HepG2 (cell line): Measurements from ENCODE around the gene FAM184B. TPM values are rescaled to one million over a fixed set of nuclear protein-coding genes. Genes with fewer than 3 reads are reported as not detected.
A peak's percentile ranks its signal among the peaks of the same experiment; 100 is the strongest.

Experiments
- ATAC-seq: fragments of 200-7000 bp; cut with Tn5 transposase; 3 replicates; pipeline ENCODE4 v1.9.1; 2020; ENCODE audit warnings: mild to moderate bottlenecking, moderate library complexity
- BruUV-seq: library from RNA; stranded (reverse); fragments of 400-500 nt; replicated peaks from 2 replicates; lab custom pipeline; 2021; lab: Mats Ljungman, UMichigan
- CTCF ChIA-PET: fragments of 300-600 bp; formaldehyde crosslinking; extraction: SDS; loops from one replicate; lab custom pipeline; 2021; ENCODE audit warnings: low total read pairs, inconsistent platforms, low intra/inter-chr PET ratio; lab: Yijun Ruan, JAX
- POLR2A ChIA-PET: fragments of 350-600 bp; sonication (Branson Sonifier 250); formaldehyde crosslinking; loops from one replicate; lab custom pipeline; 2020; ENCODE audit warnings: antibody characterized with exemption, inconsistent platforms; lab: Yijun Ruan, JAX
- DNase-seq: peaks from one replicate; pipeline ENCODE4 v3.0.0-alpha.2; 2015; ENCODE audit warnings: low spot score
- FAIRE-seq: peaks from 3 replicates; lab custom pipeline; 2011; peaks lifted over from hg19 to GRCh38; lab: Jason Lieb, UNC
- H2AFZ ChIP-seq: one replicate; pipeline ENCODE4 v1.6.1; 2011; ENCODE audit warnings: low read length, inconsistent platforms
- H3K27ac ChIP-seq: fragments of 300-600 bp; 3 replicates; pipeline ENCODE4 v1.8.0; 2011; ENCODE audit warnings: mixed run types, mild to moderate bottlenecking, mixed read lengths, low read length, inconsistent platforms; ENCODE audit not compliant: insufficient read depth; ENCODE audit errors: extremely low read length
- H3K27me3 ChIP-seq, 2 experiments: fragments of 200-600 bp in 1 of 2; 2 replicates in 1 of 2; 3 replicates in 1 of 2; pipeline versions ENCODE4 v1.6.0 to v1.8.0; 2011; ENCODE audit warnings: low read length in 2 of 2, mild to moderate bottlenecking in 2 of 2, moderate library complexity in 2 of 2, inconsistent platforms in 1 of 2; ENCODE audit not compliant: insufficient read depth in 2 of 2, control insufficient read depth in 1 of 2
- H3K36me3 ChIP-seq, 2 experiments: fragments of 200-600 bp in 1 of 2; replicated peaks in 1 of 2; 2 replicates in 1 of 2; 3 replicates in 1 of 2; pipeline versions ENCODE4 v1.5.1 to v1.8.0; 2011; ENCODE audit warnings: low read length in 2 of 2, inconsistent platforms in 1 of 2; ENCODE audit not compliant: insufficient read depth in 2 of 2, control insufficient read depth in 1 of 2
- H3K4me1 ChIP-seq: 2 replicates; pipeline ENCODE4 v1.5.1; 2012; ENCODE audit warnings: low read length, inconsistent platforms; ENCODE audit not compliant: insufficient read depth
- H3K4me2 ChIP-seq: 2 replicates; pipeline ENCODE4 v1.6.0; 2011; ENCODE audit warnings: low read depth, low read length, inconsistent platforms
- H3K4me3 ChIP-seq, 3 experiments: fragments of 200-600 bp in 1 of 3; sonication (generic), shearing (Covaris generic) in 1 of 3; replicated peaks in 1 of 3; 2 replicates each; pipeline ENCODE4 v1.5.1; 2011 to 2016; ENCODE audit warnings: low read length in 3 of 3, inconsistent platforms in 2 of 3, low read depth in 2 of 3, mild to moderate bottlenecking in 2 of 3, control low read depth in 1 of 3, mixed read lengths in 1 of 3; ENCODE audit not compliant: insufficient read depth in 1 of 3
- H3K79me2 ChIP-seq: one replicate; pipeline ENCODE4 v1.6.1; 2011; ENCODE audit warnings: low read length, inconsistent platforms; ENCODE audit not compliant: insufficient read depth
- H3K9ac ChIP-seq: 2 replicates; pipeline ENCODE4 v1.6.0; 2011; ENCODE audit warnings: mild to moderate bottlenecking, low read depth, low read length, inconsistent platforms; ENCODE audit not compliant: insufficient read depth
- H3K9me3 ChIP-seq: 2 replicates; pipeline ENCODE4 v1.5.1; 2012; ENCODE audit warnings: mild to moderate bottlenecking, low read length
- H4K20me1 ChIP-seq: 2 replicates; pipeline ENCODE4 v1.6.0; 2011; ENCODE audit warnings: inconsistent platforms, mild to moderate bottlenecking, low read length, moderate library complexity; ENCODE audit not compliant: insufficient read depth
- ARHGAP35 ChIP-seq: sonication (generic); formaldehyde crosslinking; IDR thresholded peaks from 2 replicates; pipeline ENCODE4 v1.9.0; 2022; ENCODE audit warnings: mild to moderate bottlenecking, inconsistent platforms, moderate library complexity, missing genetic modification reagents, borderline replicate concordance
- CREB1 ChIP-seq, 2 experiments: fragments of 450-650 bp in 1 of 2; IDR thresholded peaks; 2 replicates each; pipeline ENCODE4 v1.6.1; 2016 to 2017; ENCODE audit warnings: control low read depth in 1 of 2, mild to moderate bottlenecking in 1 of 2, missing compliant biosample characterization in 1 of 2, missing genetic modification characterization in 1 of 2
- CREM ChIP-seq, 2 experiments: sonication (generic) in 1 of 2; formaldehyde crosslinking in 1 of 2; IDR thresholded peaks; 2 replicates each; pipeline versions ENCODE4 v1.4.0 to v1.6.1; 2016 to 2020; ENCODE audit warnings: antibody characterized with exemption in 1 of 2, mild to moderate bottlenecking in 1 of 2, missing genetic modification reagents in 1 of 2
- GLI4 ChIP-seq: sonication (generic); formaldehyde crosslinking; IDR thresholded peaks from 2 replicates; pipeline ENCODE4 v1.5.1; 2020; ENCODE audit warnings: missing genetic modification reagents, mild to moderate bottlenecking, moderate library complexity, borderline replicate concordance
- NCOA2 ChIP-seq: sonication (generic); formaldehyde crosslinking; IDR thresholded peaks from 2 replicates; pipeline ENCODE4 v1.8.0; 2022; ENCODE audit warnings: inconsistent platforms
- NFYB ChIP-seq: sonication (generic); formaldehyde crosslinking; IDR thresholded peaks from 2 replicates; pipeline ENCODE4 v1.4.0; 2020; ENCODE audit warnings: missing genetic modification reagents
- POGZ ChIP-seq: sonication (generic); formaldehyde crosslinking; IDR thresholded peaks from 2 replicates; pipeline ENCODE4 v1.4.0; 2020; ENCODE audit warnings: mild to moderate bottlenecking, missing genetic modification reagents
- ZEB1 ChIP-seq: IDR thresholded peaks from 2 replicates; pipeline ENCODE4 v1.6.1; 2012; ENCODE audit warnings: mild to moderate bottlenecking, low read depth, inconsistent platforms; ENCODE audit not compliant: insufficient replicate concordance
- ZNF143 ChIP-seq: sonication (generic); formaldehyde crosslinking; IDR thresholded peaks from 2 replicates; pipeline ENCODE4 v1.4.0; 2020; ENCODE audit warnings: missing genetic modification reagents
- WGBS: methylation state at CpG from one replicate; pipeline ENCODE4 v1.1.6; 2017; ENCODE audit warnings: low lambda C conversion rate; 5-methylcytosine and 5-hydroxymethylcytosine counted together
- in situ Hi-C: cut with HindIII; loops from 2 replicates; pipeline ENCODE4 v1.10.0; 2017; ENCODE audit warnings: low pct_unique_long_range_greater_than_20kb; ENCODE audit not compliant: extremely low pct_ligation_motif_present
- intact Hi-C: fragments of 100-400 bp; cut with micrococcal nuclease; formaldehyde crosslinking; loops from one replicate; pipeline ENCODE4 v1.10.0; 2022; ENCODE audit not compliant: unreplicated experiment
- polyA plus RNA-seq, 8 experiments: library from polyadenylated mRNA; depleted of rRNA in 3 of 8; stranded (reverse) in 7 of 8; unstranded in 1 of 8; fragments of >200 nt; fragmentation: Illumina TruSeq in 4 of 8; extraction: Trizol in 4 of 8; gene quantifications; 2 replicates each; pipeline versions ENCODE4 v1.2.1 to v1.2.3, GENCODE V29; 2011 to 2016; ENCODE audit warnings: low read depth in 4 of 8, missing spikeins in 1 of 8, mixed read lengths in 1 of 8; ENCODE audit not compliant: insufficient read depth in 1 of 8
- total RNA-seq, 5 experiments: library from RNA; depleted of rRNA; stranded (reverse); fragments of >200 nt; fragmentation: Illumina TruSeq; extraction: Trizol; gene quantifications; 2 replicates each; pipeline ENCODE4 v1.2.3, GENCODE V29; 2016; ENCODE audit warnings: low read depth in 1 of 5

Gene FAM184B
- total and polyA plus RNA-seq, 2 of the 13 experiments (the other 11 are each of a cell fraction or from before 2014, with no cell fraction given): not detected

GRCh38 chr4:17701138-17701839, 80.1 kb downstream of the FAM184B start:
- CTCF ChIA-PET: no interaction called here
- Histone ChIP-seq H3K9ac (no peak overlapping the region), H3K27ac (no peak overlapping the region), H3K4me3 (no peak overlapping the region), H3K36me3 (no peaks in the 10 kb centered on the region), H4K20me1 (no peaks in the 10 kb centered on the region), H3K4me1 (no peaks in the 10 kb centered on the region), H3K4me2 (no peak overlapping the region), H3K9me3 (no peaks in the 10 kb centered on the region), H3K79me2 (no peaks in the 10 kb centered on the region), H2AFZ (no peak overlapping the region), H3K27me3 (peaks cover 0 to 3% of the 10 kb centered on the region in 2 experiments; a peak in 1 of 5 replicates)
- intact Hi-C loops: no loop called here
- no peak for ATAC-seq
- POLR2A ChIA-PET: no interaction called here
- no peak for DNase-seq
- no peak for FAIRE-seq
- in situ Hi-C loops: no loop called here
- TF ChIP-seq ARHGAP35 (CRISPR knock-in tag): no peak
- no peak for TF ChIP-seq NFYB (CRISPR knock-in tag)
- no peak for TF ChIP-seq ZNF143
- no peak for TF ChIP-seq CREM (IDR thresholded peaks at IDR 0.05)
- no peak for TF ChIP-seq CREM (CRISPR knock-in tag; IDR thresholded peaks at IDR 0.05)
- no peak for TF ChIP-seq GLI4 (CRISPR knock-in tag)
- no peak for TF ChIP-seq POGZ (CRISPR knock-in tag)
- peak; percentile 49; the same call in 1 of the 2 replicates for TF ChIP-seq CREB1 (IDR thresholded peaks at IDR 0.05)
- TF ChIP-seq CREB1 (CRISPR knock-in tag; IDR thresholded peaks at IDR 0.05): no peak
- TF ChIP-seq ZEB1: no peak
- TF ChIP-seq NCOA2 (CRISPR knock-in tag): no peak
- 41% methylated on average over 7 of the region's 8 CpGs for WGBS
- BruUV-seq: no TSS peak
